BLaER1 treated with 17β-estradiol and CSF1 and Interleukin-3, amounts not matched to agents 10 nM and 100 nM (cell line): ENCODE results near the gene COPS3.
A peak's percentile ranks its signal among the peaks of the same experiment; 100 is the strongest.

Source experiments
- H3K27ac ChIP-seq, 11 experiments: shearing (Covaris generic); formaldehyde crosslinking; 2 replicates each; pipeline ENCODE4 v1.8.1; 2022
- H3K27me3 ChIP-seq, 11 experiments: shearing (Covaris generic); formaldehyde crosslinking; 2 replicates each; pipeline ENCODE4 v1.8.1; 2022
- H3K36me3 ChIP-seq, 11 experiments: shearing (Covaris generic); formaldehyde crosslinking; 2 replicates each; pipeline ENCODE4 v1.8.1; 2022
- H3K4me1 ChIP-seq, 10 experiments: shearing (Covaris generic); formaldehyde crosslinking; 2 replicates each; pipeline ENCODE4 v1.8.1; 2022
- H3K4me2 ChIP-seq, 11 experiments: shearing (Covaris generic); formaldehyde crosslinking; 2 replicates each; pipeline ENCODE4 v1.8.1; 2022
- H3K4me3 ChIP-seq, 10 experiments: shearing (Covaris generic); formaldehyde crosslinking; 2 replicates each; pipeline ENCODE4 v1.8.1; 2022
- H3K9ac ChIP-seq, 11 experiments: shearing (Covaris generic); formaldehyde crosslinking; 2 replicates each; pipeline ENCODE4 v1.8.1; 2022
- H3K9me3 ChIP-seq, 11 experiments: shearing (Covaris generic); formaldehyde crosslinking; replicated peaks in 1 of 11; 2 replicates each; pipeline ENCODE4 v1.8.1; 2022
- H4K20me1 ChIP-seq, 11 experiments: shearing (Covaris generic); formaldehyde crosslinking; 2 replicates each; pipeline ENCODE4 v1.8.1; 2022
- Cebpa-rat ChIP-seq, 11 experiments: shearing (Covaris generic); IDR thresholded peaks; 2 replicates each; pipeline ENCODE4 v1.8.1; 2022

COPS3 gene

GRCh38 chr17:17228521-17229279 lies 52.3 kb downstream of the COPS3 start:
- H3K4me2 ChIP-seq, result peak overlapping the region in 4 of 11 experiments; percentile 11 to 38 (median 28); a peak in 4 of 22 replicates
- no peaks in the 10 kb centered on the region for H3K9me3 ChIP-seq
- no peak overlapping the region for H3K4me3 ChIP-seq
- peaks cover 88 to 98% (median 93%) of the 10 kb centered on the region in 11 experiments for H3K36me3 ChIP-seq
- no peak overlapping the region for H3K9ac ChIP-seq
- no peaks in the 10 kb centered on the region for H3K27me3 ChIP-seq
- peaks cover 0 to 31% (median 14%) of the 10 kb centered on the region in 10 experiments; a peak in 12 of 20 replicates for H3K4me1 ChIP-seq
- TF ChIP-seq Cebpa-rat (IDR thresholded peaks at IDR 0.05), result no peak
- peaks cover 0 to 100% (median 26%) of the 10 kb centered on the region in 11 experiments; a peak in 16 of 22 replicates for H4K20me1 ChIP-seq
- H3K27ac ChIP-seq, result no peak overlapping the region

DNA sequence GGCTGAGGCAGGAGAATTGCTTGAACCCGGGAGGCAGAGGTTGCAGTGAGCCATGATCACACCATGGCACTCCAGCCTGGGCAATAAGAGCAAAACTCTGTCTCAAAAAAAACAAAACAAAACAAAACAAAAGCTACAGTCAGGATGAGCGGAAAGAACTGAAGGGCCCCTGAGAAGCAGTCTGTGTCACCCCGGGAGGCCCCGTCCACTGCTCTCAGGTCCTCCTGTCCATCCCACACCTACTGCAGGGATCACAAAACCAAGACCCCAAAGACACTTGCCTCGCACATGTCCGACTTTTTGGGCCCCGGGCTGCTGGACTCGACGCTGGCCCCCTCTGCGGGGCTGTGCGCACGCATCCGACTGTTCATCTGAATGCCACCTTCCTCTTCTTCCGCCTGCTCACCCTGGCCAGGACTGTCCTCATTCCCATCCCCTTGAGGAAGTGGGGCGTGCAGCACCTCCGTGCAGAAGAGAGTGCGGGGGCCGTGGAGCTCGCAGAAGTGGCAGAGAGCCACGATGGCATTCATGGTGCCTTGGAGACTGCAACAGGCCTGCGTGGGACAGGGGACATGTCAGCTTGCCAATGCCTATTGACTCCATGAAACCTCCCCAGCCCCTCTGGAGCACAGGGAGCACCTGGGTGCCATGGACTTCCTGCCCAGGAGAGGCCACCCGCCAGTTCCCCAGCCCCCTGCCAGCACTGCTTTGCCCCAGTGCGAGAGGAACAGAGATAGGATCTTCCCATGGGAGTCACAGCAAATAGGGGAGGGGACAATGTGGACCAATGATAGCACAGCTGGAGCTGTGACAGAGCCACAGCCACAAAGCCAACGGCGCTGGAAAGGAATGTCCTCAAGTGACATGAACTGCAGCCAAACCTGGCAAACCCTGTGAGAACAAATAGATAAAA lies 53.2 kb downstream of the COPS3 start:
- no peak overlapping the region for H3K27ac ChIP-seq
- H3K9ac ChIP-seq, result no peak overlapping the region
- H3K4me3 ChIP-seq, result no peak overlapping the region
- H3K27me3 ChIP-seq, result no peaks in the 10 kb centered on the region
- peaks cover 0 to 100% (median 23%) of the 10 kb centered on the region in 11 experiments; a peak in 16 of 22 replicates for H4K20me1 ChIP-seq
- H3K4me2 ChIP-seq, result peak overlapping the region in 4 of 11 experiments; percentile 11 to 38 (median 28); a peak in 6 of 22 replicates
- H3K4me1 ChIP-seq, result peaks cover 0 to 40% (median 21%) of the 10 kb centered on the region in 10 experiments; a peak in 12 of 20 replicates
- peaks cover 94 to 100% (median 99%) of the 10 kb centered on the region in 11 experiments for H3K36me3 ChIP-seq
- TF ChIP-seq Cebpa-rat (IDR thresholded peaks at IDR 0.05), result no peak
- H3K9me3 ChIP-seq, result no peaks in the 10 kb centered on the region

DNA sequence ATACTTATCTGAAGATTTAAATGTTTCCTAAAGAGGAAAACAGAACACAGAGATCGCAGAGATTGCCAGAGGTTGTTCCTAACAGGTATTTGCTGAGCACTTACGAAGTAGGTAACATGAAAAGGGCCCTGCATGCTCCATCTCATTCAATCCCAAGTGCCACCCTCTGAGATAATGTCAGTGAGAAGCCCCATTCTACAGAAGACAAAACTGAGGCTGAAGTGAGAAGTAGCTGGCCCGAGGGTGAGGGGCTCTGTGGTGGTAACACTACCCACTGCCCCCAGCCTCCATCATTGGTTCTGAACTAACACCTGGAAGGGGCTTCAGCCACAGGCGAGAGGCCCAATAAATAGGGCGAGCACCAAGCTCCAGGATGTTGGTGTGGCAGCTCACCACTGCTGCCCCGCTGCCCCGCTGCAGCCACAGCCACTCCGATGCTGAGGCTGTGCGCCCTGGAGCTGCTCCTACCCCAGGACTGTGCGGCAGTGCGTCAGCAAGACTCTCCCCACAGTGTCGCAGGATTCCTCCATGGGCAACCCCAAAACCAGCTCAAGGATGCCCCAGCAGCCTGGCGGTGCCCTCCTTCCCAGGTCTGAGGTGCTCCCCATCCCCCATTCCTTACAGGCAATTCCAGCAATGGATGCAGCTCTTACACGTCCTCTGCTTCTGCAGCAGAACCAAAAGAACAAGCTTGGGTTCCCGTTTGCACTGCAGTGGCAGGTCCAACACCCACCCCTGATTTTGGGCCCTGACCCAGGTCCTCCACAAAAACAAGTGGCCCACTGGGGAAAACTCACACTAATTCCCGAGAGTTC lies 54.4 kb downstream of the COPS3 start:
- H3K4me1 ChIP-seq, result peaks cover 0 to 47% (median 23%) of the 10 kb centered on the region in 10 experiments; a peak in 12 of 20 replicates
- no peaks in the 10 kb centered on the region for H3K9me3 ChIP-seq
- H3K27ac ChIP-seq, result no peak overlapping the region
- no peak overlapping the region for H3K4me2 ChIP-seq
- no peaks in the 10 kb centered on the region for H3K27me3 ChIP-seq
- no peak overlapping the region for H3K9ac ChIP-seq
- peaks cover 0 to 100% (median 11%) of the 10 kb centered on the region in 11 experiments; a peak in 14 of 22 replicates for H4K20me1 ChIP-seq
- no peak for TF ChIP-seq Cebpa-rat (IDR thresholded peaks at IDR 0.05)
- H3K36me3 ChIP-seq, result peaks cover 94 to 100% (median 100%) of the 10 kb centered on the region in 11 experiments
- H3K4me3 ChIP-seq, result no peak overlapping the region

DNA sequence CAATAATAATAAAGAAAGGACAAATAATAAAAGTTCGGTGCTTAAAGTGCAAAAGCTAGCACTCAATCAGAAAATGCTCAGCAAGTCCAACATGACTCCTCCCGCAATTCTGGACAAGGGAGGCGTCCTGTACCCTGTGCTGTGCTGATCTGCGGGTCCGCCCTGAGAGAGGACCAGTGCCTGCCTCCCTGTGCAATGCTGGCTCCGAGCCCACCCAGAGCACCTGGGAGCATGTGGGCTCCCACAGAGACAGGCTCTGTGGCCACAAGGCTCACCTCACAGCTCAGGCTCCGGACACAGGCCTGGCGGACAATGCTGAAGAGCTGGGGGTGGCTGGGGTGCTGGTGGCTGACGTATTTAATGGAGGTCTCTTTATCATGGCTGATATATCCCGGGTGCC lies 55.1 kb downstream of the COPS3 start:
- peaks cover 0 to 100% (median 7%) of the 10 kb centered on the region in 11 experiments; a peak in 13 of 22 replicates for H4K20me1 ChIP-seq
- no peak for TF ChIP-seq Cebpa-rat (IDR thresholded peaks at IDR 0.05)
- H3K4me1 ChIP-seq, result peaks cover 0 to 47% (median 23%) of the 10 kb centered on the region in 10 experiments; a peak in 12 of 20 replicates
- H3K9me3 ChIP-seq, result no peaks in the 10 kb centered on the region
- H3K4me3 ChIP-seq, result no peak overlapping the region
- H3K27ac ChIP-seq, result no peak overlapping the region
- H3K27me3 ChIP-seq, result no peaks in the 10 kb centered on the region
- H3K9ac ChIP-seq, result no peak overlapping the region
- peak overlapping the region in 5 of 11 experiments; percentile 17 to 35 (median 29); a peak in 6 of 22 replicates for H3K4me2 ChIP-seq
- H3K36me3 ChIP-seq, result peaks cover 94 to 100% (median 100%) of the 10 kb centered on the region in 11 experiments

GRCh38 chr17:17224137-17224536 lies 56.9 kb downstream of the COPS3 start:
- no peak overlapping the region for H3K4me3 ChIP-seq
- H3K27me3 ChIP-seq, result no peaks in the 10 kb centered on the region
- H3K4me2 ChIP-seq, result 0 out of 22 replicates have a peak overlapping the region, but pooled peaks of 2 of the 11 experiments have one; percentile 60 to 66
- H4K20me1 ChIP-seq, result peaks cover 0 to 99% (median 7%) of the 10 kb centered on the region in 11 experiments; a peak in 13 of 22 replicates
- no peak overlapping the region for H3K9ac ChIP-seq
- no peak for TF ChIP-seq Cebpa-rat (IDR thresholded peaks at IDR 0.05)
- H3K36me3 ChIP-seq, result peaks cover 92 to 100% (median 98%) of the 10 kb centered on the region in 11 experiments
- H3K27ac ChIP-seq, result no peak overlapping the region
- H3K4me1 ChIP-seq, result peaks cover 0 to 47% (median 23%) of the 10 kb centered on the region in 10 experiments; a peak in 12 of 20 replicates
- H3K9me3 ChIP-seq, result no peaks in the 10 kb centered on the region

DNA sequence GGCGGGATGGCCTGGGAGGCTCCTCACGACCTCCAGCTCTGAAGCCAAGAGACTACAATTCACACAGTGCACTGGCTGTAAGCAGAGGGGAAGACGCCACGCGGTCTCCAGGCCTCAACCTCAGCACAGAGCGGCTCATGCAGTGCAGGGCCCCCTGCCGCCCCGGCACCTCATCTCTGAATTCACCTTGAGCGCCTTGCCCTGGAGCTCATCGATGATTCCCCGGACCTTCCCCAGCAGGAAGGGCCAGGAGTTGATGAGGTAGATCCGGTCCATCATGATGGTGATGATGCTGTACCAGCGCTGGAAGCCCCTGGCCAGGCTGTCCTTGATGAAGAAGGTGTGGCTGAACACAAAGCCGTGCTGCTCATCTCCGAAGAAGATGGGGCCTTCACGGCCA lies 57.3 kb downstream of the COPS3 start:
- H3K4me2 ChIP-seq, result peak overlapping the region in 4 of 11 experiments; percentile 55 to 66 (median 59); a peak in 8 of 22 replicates
- H3K4me1 ChIP-seq, result peaks cover 0 to 43% (median 20%) of the 10 kb centered on the region in 10 experiments; a peak in 12 of 20 replicates
- H3K9ac ChIP-seq, result no peak overlapping the region
- H3K9me3 ChIP-seq, result no peaks in the 10 kb centered on the region
- peaks cover 0 to 98% (median 7%) of the 10 kb centered on the region in 11 experiments; a peak in 12 of 22 replicates for H4K20me1 ChIP-seq
- TF ChIP-seq Cebpa-rat (IDR thresholded peaks at IDR 0.05), result no peak
- no peak overlapping the region for H3K4me3 ChIP-seq
- H3K27me3 ChIP-seq, result no peaks in the 10 kb centered on the region
- H3K36me3 ChIP-seq, result peaks cover 91 to 100% (median 97%) of the 10 kb centered on the region in 11 experiments
- peak overlapping the region in 2 of 11 experiments; percentile 9 to 25; a peak in 2 of 22 replicates for H3K27ac ChIP-seq

- TF ChIP-seq Cebpa-rat (IDR thresholded peaks at IDR 0.05), result no peak
- H3K27me3 ChIP-seq, result no peaks in the 10 kb centered on the region
- H3K9ac ChIP-seq, result no peak overlapping the region
- H3K27ac ChIP-seq, result no peak overlapping the region
- no peaks in the 10 kb centered on the region for H3K9me3 ChIP-seq
- peaks cover 91 to 100% (median 97%) of the 10 kb centered on the region in 11 experiments for H3K36me3 ChIP-seq
- peaks cover 0 to 33% (median 13%) of the 10 kb centered on the region in 10 experiments; a peak in 12 of 20 replicates for H3K4me1 ChIP-seq
- no peak overlapping the region for H3K4me2 ChIP-seq
- no peak overlapping the region for H3K4me3 ChIP-seq
- H4K20me1 ChIP-seq, result peaks cover 0 to 98% (median 0%) of the 10 kb centered on the region in 11 experiments; a peak in 10 of 22 replicates
These were observed 59.7 kb downstream of the COPS3 start for GRCh38 chr17:17221329-17221728.

GRCh38 chr17:17220529-17220928 lies 60.5 kb downstream of the COPS3 start:
- no peak for TF ChIP-seq Cebpa-rat (IDR thresholded peaks at IDR 0.05)
- Histone ChIP-seq H3K9me3 (no peaks in the 10 kb centered on the region), H3K4me3 (no peak overlapping the region), H3K9ac (no peak overlapping the region), H4K20me1 (peaks cover 0 to 98% (median 0%) of the 10 kb centered on the region in 11 experiments; a peak in 10 of 22 replicates), H3K27me3 (no peaks in the 10 kb centered on the region), H3K4me2 (no peak overlapping the region), H3K4me1 (peaks cover 0 to 27% (median 10%) of the 10 kb centered on the region in 10 experiments; a peak in 12 of 20 replicates), H3K27ac (no peak overlapping the region), H3K36me3 (peaks cover 90 to 100% (median 97%) of the 10 kb centered on the region in 11 experiments)
